Activated T-cell treated with anti-CD3 and anti-CD28 coated beads, Interleukin-2, amount 50 U/mL, for 48 hours (primary cell): Measurements from ENCODE around the gene NFKBIZ.
"Not testable (repeated sequence)": the region's sequence is repeated elsewhere in the genome, so short reads cannot be mapped to it uniquely, and the experiment has no call there.

Experiments used
- DNase-seq, 2 experiments: peaks; one replicate each; pipeline ENCODE4 v3.0.0-alpha.2; 2020

Gene NFKBIZ

DNA sequence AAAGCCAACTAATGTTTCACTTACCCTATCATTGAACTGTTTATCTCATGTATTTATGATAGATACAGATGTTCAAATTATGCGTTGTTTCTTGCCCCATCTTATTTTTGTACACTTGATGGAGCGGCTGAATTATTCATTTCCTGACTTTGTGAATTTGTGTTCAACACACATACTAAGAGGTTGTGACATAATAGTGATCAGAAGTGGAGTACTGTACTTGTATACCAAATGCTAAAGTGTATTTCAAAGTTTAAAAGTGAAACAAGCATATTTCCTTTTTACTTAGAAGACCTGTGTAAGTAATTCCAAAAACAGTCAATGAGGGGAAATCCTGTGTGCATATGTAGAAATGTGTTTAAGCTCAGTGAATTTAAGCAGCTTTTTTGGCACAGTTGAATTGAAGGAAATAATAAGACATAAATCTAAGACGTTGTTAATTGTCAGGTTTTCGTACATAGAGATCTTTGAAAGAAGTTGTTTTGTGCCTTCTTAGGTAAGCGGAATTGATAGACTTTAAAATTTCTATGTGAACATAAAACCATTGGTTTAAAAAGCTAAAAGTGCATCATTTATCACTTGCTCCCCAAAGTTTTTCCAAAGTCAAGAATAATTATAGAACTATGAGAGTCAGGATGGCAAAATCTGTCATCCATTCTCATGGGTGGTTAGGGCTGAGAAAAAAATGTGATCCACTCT lies 1.9 kb downstream of the NFKBIZ start:
- no peak for DNase-seq

GRCh38 chr3:101851850-101852714 lies 2.8 kb downstream of the NFKBIZ start:
- no peak for DNase-seq

DNA sequence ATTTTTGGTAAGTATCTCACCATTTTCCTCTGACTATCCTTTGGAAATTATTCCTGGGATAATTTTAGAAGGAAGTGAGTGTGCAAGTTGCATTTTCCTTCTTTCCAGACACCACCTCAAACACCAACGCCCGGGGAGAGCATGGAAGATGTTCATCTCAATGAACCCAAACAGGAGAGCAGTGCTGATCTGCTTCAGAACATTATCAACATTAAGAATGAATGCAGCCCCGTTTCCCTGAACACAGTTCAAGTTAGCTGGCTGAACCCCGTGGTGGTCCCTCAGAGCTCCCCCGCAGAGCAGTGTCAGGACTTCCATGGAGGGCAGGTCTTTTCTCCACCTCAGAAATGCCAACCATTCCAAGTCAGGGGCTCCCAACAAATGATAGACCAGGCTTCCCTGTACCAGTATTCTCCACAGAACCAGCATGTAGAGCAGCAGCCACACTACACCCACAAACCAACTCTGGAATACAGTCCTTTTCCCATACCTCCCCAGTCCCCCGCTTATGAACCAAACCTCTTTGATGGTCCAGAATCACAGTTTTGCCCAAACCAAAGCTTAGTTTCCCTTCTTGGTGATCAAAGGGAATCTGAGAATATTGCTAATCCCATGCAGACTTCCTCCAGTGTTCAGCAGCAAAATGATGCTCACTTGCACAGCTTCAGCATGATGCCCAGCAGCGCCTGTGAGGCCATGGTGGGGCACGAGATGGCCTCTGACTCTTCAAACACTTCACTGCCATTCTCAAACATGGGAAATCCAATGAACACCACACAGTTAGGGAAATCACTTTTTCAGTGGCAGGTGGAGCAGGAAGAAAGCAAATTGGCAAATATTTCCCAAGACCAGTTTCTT lies 3.9 kb downstream of the NFKBIZ start:
- no peak for DNase-seq

DNA sequence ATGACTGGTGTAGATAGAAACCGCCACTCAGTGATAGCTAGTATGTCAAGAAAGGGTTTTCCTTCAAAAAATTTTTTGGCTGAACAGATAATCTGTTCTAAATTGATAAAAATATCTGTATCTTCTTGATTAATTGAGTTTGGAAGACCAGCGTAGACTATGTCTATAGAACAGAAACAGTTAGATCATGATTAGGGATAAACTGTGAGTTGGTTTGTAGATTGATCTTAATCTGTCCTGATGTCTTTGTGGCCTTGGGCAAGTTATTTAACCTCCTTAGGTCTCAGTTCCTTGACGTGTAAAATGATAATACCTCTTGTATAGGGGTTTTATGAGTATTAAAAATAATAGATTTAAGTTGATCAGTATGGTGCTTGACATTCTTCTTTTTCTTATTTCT lies 4.7 kb downstream of the NFKBIZ start:
- no peak for DNase-seq

DNA sequence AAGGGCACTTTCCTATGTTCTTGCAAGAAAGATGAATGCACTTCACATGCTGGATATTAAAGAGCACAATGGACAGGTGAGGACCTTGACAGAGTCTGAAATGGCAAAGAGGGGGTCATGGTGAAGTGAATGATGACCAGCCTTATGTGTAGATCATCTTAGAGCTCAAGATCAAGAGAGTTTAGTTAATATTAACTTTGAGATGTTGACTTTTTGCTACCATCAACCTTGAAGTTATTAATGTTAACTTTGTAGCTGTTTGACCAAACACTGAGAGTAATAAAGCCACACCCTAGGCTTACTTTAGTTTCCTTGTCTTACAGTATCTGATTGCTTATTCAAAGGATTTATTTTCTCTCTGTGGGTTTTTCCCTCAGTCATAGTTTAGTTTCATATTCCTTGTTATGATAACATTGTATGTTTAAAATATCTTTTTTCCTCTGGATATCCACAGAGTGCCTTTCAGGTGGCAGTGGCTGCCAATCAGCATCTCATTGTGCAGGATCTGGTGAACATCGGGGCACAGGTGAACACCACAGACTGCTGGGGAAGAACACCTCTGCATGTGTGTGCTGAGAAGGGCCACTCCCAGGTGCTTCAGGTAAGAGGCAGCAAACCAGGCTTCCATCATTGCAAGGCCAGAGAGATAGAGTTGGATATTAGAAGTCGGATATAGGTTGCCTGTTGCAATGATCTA lies 5.4 kb downstream of the NFKBIZ start:
- no peak for DNase-seq

- no peak for DNase-seq
These were observed 8.0 kb downstream of the NFKBIZ start for GRCh38 chr3:101857301-101857741.

DNA sequence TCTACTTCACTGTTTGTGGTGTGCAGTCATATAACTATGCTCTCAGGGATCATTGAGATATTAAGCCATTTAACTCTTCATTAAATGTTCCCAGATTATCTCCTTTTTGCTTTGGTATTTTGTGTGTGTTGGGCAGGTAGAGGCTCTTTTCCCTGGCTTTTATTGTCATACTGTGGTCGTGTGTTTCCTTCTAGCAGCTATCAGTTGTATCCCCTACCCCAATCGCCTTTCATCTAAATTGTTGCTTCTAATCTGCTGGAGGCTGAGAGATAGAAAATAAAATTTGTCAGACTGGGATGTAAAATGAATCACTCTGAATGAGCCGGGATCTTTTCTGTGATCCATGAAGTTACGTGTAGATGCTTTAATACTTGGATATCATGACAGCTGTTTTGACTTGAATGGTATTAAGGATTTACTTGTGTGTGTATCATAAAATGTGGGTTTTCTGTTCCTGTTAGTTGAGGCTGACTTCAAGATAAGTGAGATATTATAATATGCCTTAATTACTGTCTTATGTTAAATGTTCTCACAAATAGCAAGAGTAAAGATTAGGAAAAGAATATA lies 9.2 kb downstream of the NFKBIZ start:
- no peak for DNase-seq

DNA sequence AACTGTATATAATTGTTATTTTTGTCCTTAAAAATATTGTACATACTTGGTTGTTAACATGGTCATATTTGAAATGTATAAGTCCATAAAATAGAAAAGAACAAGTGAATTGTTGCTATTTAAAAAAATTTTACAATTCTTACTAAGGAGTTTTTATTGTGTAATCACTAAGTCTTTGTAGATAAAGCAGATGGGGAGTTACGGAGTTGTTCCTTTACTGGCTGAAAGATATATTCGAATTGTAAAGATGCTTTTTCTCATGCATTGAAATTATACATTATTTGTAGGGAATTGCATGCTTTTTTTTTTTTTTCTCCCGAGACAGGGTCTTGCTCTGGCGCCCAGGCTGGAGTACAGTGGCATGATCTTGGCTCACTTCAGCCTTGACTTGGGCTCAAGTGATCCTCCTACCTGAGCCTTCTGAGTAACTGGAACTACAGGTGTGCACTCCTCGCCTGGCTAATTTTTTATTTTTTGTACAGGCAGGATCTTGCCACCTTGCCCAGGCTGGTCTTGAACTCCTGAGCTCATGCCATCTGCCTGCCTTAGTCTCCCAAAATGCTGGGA lies 10.7 kb downstream of the NFKBIZ start:
- DNase-seq: no peak

- no peak for DNase-seq
These were observed 12.0 kb downstream of the NFKBIZ start for GRCh38 chr3:101861212-101861788.

- no peak for DNase-seq
These were observed 12.6 kb downstream of the NFKBIZ start for GRCh38 chr3:101861789-101862415.

GRCh38 chr3:101862416-101863165 lies 13.3 kb downstream of the NFKBIZ start:
- no peak for DNase-seq

DNA sequence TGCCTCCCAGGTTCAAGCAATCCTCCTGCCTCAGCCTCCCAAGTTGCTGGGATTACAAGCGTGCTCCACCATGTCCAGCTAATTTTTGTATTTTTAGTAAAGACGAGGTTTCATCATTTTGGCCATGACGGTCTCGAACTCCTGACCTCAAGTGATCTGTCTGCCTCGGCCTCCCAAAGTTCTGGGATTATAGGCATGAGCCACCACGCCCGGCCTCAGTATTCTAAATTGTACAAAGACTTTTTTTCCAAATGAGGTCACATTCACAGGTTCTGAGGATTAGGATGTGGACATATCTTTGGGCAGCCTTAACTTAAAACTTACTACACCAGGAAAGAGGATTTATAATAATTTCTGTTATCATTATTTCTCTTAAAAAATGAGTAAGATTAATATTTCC lies 15.6 kb downstream of the NFKBIZ start:
- not testable (repeated sequence) for DNase-seq

DNA sequence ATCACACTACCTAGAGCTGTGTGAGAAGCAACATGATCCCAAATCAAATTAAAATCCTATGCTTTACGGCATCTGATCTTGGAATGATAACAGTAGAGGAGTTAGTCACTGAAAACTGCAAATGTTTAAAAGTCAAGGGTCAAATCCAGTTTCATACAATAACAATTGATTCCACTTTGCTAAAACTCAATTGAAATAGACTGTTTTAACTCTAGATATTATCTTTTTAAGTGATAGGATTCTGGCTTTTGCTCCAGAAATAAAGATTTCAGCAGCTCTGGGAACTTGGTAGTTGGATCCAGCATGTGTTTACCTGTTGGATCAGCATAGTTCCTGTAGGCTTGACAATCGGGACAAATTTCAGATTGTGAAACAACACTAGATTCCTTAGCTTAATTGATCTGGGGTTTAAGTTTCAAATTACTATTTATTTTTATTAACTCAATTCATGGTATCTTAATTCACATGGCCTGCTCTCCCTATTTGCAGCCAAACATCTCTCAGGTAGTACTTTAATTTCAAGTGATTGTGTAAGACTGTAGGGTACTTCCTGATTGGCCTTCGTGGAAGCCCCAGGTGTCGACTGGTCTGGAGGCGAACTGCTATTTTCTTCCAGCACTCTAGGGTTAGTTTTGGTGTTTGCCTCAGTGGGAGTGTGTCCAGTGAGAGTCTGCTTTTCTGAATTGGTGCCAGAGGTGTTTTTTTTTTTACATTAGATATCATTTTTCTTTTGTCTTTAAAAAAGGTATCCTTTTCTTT lies 16.6 kb downstream of the NFKBIZ start:
- no peak for DNase-seq

- no peak for DNase-seq
These were observed 18.2 kb downstream of the NFKBIZ start for GRCh38 chr3:101867511-101867910.

DNA sequence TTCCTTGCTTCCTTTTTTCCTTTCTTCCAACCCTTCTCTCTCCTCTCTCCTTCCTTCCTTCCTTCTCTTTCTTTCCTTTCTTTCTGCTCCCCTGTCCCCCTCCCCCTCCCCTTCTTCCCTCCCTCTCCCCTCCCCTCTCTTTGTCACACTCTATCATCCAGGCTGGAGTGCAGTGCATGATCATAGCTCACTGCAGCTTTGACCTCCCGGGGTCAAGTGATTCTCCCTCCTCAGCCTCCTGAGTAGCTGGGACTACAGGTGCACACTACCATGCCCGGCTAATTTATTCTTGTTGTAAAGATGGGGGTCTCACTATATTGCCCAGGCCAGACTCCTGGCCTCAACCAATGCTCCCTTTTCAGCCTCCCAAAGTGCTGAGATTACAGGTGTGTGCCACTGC lies 18.7 kb downstream of the NFKBIZ start:
- DNase-seq: no peak

DNA sequence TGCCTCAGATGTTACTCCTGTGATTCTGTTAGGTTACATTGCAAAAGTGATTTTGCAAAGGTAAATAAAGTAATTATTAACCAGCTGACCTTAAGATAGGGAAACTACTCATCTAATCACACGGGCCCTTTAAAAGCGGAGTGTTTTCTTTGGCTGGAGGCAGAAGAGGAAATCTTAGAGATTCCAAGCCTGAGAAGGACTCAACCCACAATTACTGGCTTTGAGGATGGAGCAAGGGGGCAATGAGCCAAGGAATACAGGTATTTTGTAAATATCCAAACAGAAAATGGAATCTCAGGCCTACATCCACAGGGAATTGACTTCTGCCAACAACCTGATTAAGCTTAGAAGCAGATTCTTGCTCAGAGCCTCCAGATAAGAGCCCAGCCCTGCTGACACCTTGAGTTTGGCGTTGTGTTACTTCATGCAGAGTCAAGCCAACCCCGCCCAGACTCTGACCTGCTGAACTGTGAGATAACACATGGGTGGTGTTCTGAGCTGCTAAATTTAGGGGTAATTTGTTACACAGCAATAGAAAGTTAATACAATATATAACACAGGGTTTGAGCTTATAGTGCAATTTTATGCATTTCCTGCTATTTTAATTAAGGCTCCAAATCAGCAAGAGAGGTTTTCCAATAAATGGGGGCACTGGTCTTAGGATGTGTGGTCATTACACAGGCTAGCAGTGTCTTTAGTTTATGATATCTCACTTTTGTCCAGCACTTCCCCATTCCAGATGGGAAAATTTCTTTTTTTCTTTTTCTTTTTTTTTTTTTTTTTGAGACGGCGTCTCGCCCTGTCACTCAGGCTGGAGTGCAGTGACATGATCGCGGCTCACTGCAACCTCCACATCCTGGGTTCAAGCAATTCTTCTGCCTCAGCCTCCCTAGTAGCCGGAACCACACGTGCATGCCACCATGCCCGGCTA lies 19.5 kb downstream of the NFKBIZ start:
- DNase-seq: no peak

- DNase-seq: no peak
These were observed 20.8 kb downstream of the NFKBIZ start for GRCh38 chr3:101870138-101870537.

GRCh38 chr3:101873619-101874018 lies 24.3 kb downstream of the NFKBIZ start:
- no peak for DNase-seq
